Neutrophil (primary cell): Measurements from ENCODE around the gene PAPPA2.

Source experiments
- H3K27ac ChIP-seq: fragments of 200-600 bp; sonication (generic); 2 replicates; pipeline ENCODE4 v1.5.1; 2016; ENCODE audit warnings: mild to moderate bottlenecking, moderate library complexity
- H3K27me3 ChIP-seq: fragments of 200-600 bp; sonication (generic); 2 replicates; pipeline ENCODE4 v1.6.0; 2016; ENCODE audit warnings: mild to moderate bottlenecking
- H3K36me3 ChIP-seq: fragments of 200-600 bp; sonication (generic); 2 replicates; pipeline ENCODE4 v1.5.1; 2017
- H3K4me1 ChIP-seq, 2 experiments: fragments of 200-600 bp in 1 of 2; sonication (generic) in 1 of 2; 1 replicate in 1 of 2; 2 replicates in 1 of 2; pipeline versions ENCODE4 v1.5.1 to v1.6.1; 2013 to 2016; ENCODE audit warnings: low read depth in 1 of 2, low read length in 1 of 2, mild to moderate bottlenecking in 1 of 2, moderate library complexity in 1 of 2; ENCODE audit not compliant: control insufficient read depth in 1 of 2, insufficient read depth in 1 of 2
- H3K4me3 ChIP-seq, 2 experiments: fragments of 200-600 bp in 1 of 2; sonication (generic) in 1 of 2; 1 replicate in 1 of 2; 2 replicates in 1 of 2; pipeline ENCODE4 v1.5.1; 2013 to 2016; ENCODE audit warnings: low read depth in 1 of 2, low read length in 1 of 2, mild to moderate bottlenecking in 1 of 2, moderate library complexity in 1 of 2
- H3K9me3 ChIP-seq: fragments of 200-600 bp; sonication (generic); 2 replicates; pipeline ENCODE4 v1.5.1; 2016
- TF ChIP-seq, protein P1 (sequence below): fragments of 200-600 bp; sonication (generic); IDR thresholded peaks from 2 replicates; pipeline ENCODE4 v1.5.1; 2016; ENCODE audit warnings: antibody characterized with exemption

The PAPPA2 gene

GRCh38 chr1:176656257-176656995, 193.5 kb downstream of the PAPPA2 start:
- Histone ChIP-seq H3K4me1 (no peaks in the 10 kb centered on the region), H3K27ac (no peak overlapping the region), H3K4me3 (no peak overlapping the region), H3K36me3 (no peaks in the 10 kb centered on the region), H3K9me3 (no peaks in the 10 kb centered on the region), H3K27me3 (no peaks in the 10 kb centered on the region)
- TF ChIP-seq, protein P1, sequence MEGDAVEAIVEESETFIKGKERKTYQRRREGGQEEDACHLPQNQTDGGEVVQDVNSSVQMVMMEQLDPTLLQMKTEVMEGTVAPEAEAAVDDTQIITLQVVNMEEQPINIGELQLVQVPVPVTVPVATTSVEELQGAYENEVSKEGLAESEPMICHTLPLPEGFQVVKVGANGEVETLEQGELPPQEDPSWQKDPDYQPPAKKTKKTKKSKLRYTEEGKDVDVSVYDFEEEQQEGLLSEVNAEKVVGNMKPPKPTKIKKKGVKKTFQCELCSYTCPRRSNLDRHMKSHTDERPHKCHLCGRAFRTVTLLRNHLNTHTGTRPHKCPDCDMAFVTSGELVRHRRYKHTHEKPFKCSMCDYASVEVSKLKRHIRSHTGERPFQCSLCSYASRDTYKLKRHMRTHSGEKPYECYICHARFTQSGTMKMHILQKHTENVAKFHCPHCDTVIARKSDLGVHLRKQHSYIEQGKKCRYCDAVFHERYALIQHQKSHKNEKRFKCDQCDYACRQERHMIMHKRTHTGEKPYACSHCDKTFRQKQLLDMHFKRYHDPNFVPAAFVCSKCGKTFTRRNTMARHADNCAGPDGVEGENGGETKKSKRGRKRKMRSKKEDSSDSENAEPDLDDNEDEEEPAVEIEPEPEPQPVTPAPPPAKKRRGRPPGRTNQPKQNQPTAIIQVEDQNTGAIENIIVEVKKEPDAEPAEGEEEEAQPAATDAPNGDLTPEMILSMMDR = no peak

- no peaks in the 10 kb centered on the region for H3K36me3 ChIP-seq
- no peaks in the 10 kb centered on the region for H3K9me3 ChIP-seq
- no peak overlapping the region for H3K27ac ChIP-seq
- no peaks in the 10 kb centered on the region for H3K4me1 ChIP-seq
- no peak overlapping the region for H3K4me3 ChIP-seq
- TF ChIP-seq, protein P1 = no peak
- no peaks in the 10 kb centered on the region for H3K27me3 ChIP-seq
Observed at GRCh38 chr1:176669782-176670181, 206.8 kb downstream of the PAPPA2 start.

GRCh38 chr1:176670853-176671252, 207.9 kb downstream of the PAPPA2 start:
- TF ChIP-seq, protein P1 = no peak
- H3K9me3 ChIP-seq = no peaks in the 10 kb centered on the region
- H3K27me3 ChIP-seq = no peaks in the 10 kb centered on the region
- no peak overlapping the region for H3K27ac ChIP-seq
- no peak overlapping the region for H3K4me3 ChIP-seq
- H3K4me1 ChIP-seq = no peaks in the 10 kb centered on the region
- no peaks in the 10 kb centered on the region for H3K36me3 ChIP-seq

DNA sequence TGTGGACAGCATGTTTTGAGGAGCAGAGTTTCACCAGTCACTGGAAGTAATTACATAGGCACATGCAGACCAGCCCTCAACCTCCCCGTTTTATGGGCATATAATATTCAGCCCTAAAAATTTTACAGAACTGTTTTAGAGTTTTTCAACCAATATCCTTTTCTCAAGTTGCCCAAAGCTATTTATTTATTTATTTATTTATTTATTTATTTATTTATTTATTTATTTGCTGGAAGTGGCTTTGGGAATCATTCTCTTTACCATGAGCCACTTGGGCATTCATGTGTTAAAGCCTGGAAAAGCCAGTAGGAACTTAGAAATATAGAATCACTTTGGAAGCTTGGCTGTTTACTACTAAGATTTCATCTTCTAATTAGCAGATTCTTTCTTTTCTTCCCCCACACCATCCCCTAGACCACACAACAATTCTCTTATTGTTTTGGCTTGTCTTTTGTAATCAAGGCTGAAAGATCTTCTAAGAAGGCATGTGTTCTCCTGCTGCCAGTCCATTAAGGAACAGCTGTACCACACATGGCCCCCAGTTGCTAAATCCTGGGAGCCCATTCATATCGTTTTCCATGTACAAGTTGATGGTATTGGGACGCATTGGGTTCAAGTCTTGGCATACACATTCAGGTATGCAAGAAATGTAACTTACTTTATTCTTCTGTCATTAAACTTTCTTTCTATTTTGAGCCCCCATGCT, 220.0 kb downstream of the PAPPA2 start:
- H3K27me3 ChIP-seq = no peaks in the 10 kb centered on the region
- no peaks in the 10 kb centered on the region for H3K36me3 ChIP-seq
- H3K9me3 ChIP-seq = no peaks in the 10 kb centered on the region
- no peak overlapping the region for H3K4me3 ChIP-seq
- no peaks in the 10 kb centered on the region for H3K4me1 ChIP-seq
- no peak overlapping the region for H3K27ac ChIP-seq
- TF ChIP-seq, protein P1 = no peak

DNA sequence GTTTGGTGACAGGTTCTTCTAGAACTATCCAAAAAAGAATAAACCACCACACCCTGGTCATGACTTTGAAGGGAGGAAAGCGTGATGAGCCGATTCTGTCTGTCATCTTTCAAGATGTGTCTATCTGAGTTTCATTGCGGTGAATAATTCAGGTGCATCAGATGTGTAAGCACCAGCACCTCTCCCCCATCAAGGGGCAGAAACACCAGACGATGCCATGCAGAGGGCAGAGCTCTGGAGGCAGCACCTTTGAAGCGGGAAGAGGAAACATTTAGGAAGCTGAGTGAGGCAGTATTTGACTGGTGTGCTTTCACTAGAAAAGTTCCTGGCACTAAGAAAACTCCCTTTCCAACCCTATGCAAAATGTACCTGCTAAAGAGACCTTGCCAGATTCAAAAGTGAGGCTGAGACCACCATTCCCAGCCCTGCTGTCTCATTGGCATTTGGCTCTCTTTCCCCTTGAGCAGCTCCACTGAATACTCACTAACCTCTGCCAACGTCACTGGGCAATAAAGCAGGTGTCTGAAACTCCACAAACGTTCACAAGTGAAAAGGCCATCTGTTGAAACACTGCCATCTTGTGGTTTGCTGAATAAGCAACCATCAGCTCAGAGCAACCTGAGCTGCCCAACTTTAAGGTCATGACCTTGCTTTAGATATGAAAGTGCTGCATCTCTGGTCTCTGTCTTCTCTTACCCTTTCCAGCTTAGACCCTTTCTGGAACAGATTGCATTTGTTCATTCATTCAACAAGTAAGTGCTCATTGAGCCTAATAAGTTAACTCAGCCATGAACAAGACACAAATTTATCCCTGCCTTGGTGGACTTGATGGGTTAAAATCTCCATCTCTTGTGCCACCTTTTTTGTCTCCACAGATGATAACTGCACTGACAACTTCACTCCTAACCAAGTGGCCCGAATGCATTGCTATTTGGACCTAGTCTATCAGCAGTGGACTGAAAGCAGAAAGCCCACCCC, 228.6 kb downstream of the PAPPA2 start:
- Histone ChIP-seq H3K4me1 (no peaks in the 10 kb centered on the region), H3K9me3 (no peaks in the 10 kb centered on the region), H3K36me3 (no peaks in the 10 kb centered on the region), H3K27me3 (no peaks in the 10 kb centered on the region), H3K27ac (no peak overlapping the region), H3K4me3 (no peak overlapping the region)
- TF ChIP-seq, protein P1 = no peak
